GM21423 (cell line): ENCODE measurements around the gene HOXC9.

Experiments
- ATAC-seq: cut with Tn5 transposase; IDR thresholded peaks from one replicate; pipeline ENCODE4 v1.9.1; 2021; ENCODE audit warnings: mild to moderate bottlenecking, moderate library complexity; ENCODE audit not compliant: unreplicated experiment

The HOXC9 gene

GRCh38 chr12:53975479-53976152 is 24.3 kb upstream of the HOXC9 start:
- no peak for ATAC-seq

GRCh38 chr12:53976172-53976822 is 23.7 kb upstream of the HOXC9 start:
- ATAC-seq, result no peak

- ATAC-seq, result no peak
These were observed 23.0 kb upstream of the HOXC9 start for GRCh38 chr12:53976823-53977595.

- ATAC-seq, result no peak
These were observed 22.1 kb upstream of the HOXC9 start for GRCh38 chr12:53977596-53978445.

GRCh38 chr12:53978477-53979356 is 21.2 kb upstream of the HOXC9 start:
- ATAC-seq, result no peak

- no peak for ATAC-seq
These were observed 19.7 kb upstream of the HOXC9 start for GRCh38 chr12:53980104-53980801.

- ATAC-seq, result no peak
These were observed 19.0 kb upstream of the HOXC9 start for GRCh38 chr12:53980802-53981496.

- ATAC-seq, result no peak
These were observed 18.1 kb upstream of the HOXC9 start for GRCh38 chr12:53981634-53982565.

GRCh38 chr12:53982648-53983567 is 17.1 kb upstream of the HOXC9 start:
- no peak for ATAC-seq

GRCh38 chr12:53983568-53983949 is 16.4 kb upstream of the HOXC9 start:
- ATAC-seq, result no peak

- no peak for ATAC-seq
These were observed 15.9 kb upstream of the HOXC9 start for GRCh38 chr12:53983950-53984572.

- no peak for ATAC-seq
These were observed 14.9 kb upstream of the HOXC9 start, which contains the start of gene HOXC10 for GRCh38 chr12:53984901-53985691. TSS of gene HOXC10 (plus strand) at chr12:53985146. CDS start at chr12:53985260, 114 bp downstream.

- no peak for ATAC-seq
These were observed 14.3 kb upstream of the HOXC9 start for GRCh38 chr12:53985692-53985993.

GRCh38 chr12:53985994-53986685 is 13.8 kb upstream of the HOXC9 start:
- no peak for ATAC-seq
